Natural killer cell treated with Interleukin-12 subunit alpha and Interleukin-12 subunit beta and Interleukin-15 and Interleukin-18, amount 100 ng/mL, for 72 hours (primary cell): ENCODE measurements around the gene TCOF1. TPM values are rescaled to one million over a fixed set of nuclear protein-coding genes. Genes with fewer than 3 reads are reported as not detected.
A peak's percentile ranks its signal among the peaks of the same experiment; 100 is the strongest.

ENCODE experiments used
- ATAC-seq, 2 donors: fragments of 150-1000 bp; cut with Tn5 transposase in 1 of 2; sonication (Bioruptor Pico), chemical (Tn5 transposase) in 1 of 2; 2 replicates each; pipeline ENCODE4 v1.10.0; 2021
- DNase-seq: peaks from one replicate; pipeline ENCODE4 v3.0.0; 2022; ENCODE audit warnings: low spot score
- H3K27ac Mint-ChIP-seq, 2 donors: 1 replicate in 1 of 2; 2 replicates in 1 of 2; pipeline ENCODE4 v1.8.0; 2022; ENCODE audit warnings: mixed read lengths in 2 of 2, mild to moderate bottlenecking in 1 of 2, moderate library complexity in 1 of 2
- H3K27me3 Mint-ChIP-seq, 2 donors: 1 replicate in 1 of 2; 2 replicates in 1 of 2; pipeline ENCODE4 v1.8.0; 2022; ENCODE audit warnings: mixed read lengths in 2 of 2
- H3K36me3 Mint-ChIP-seq: one replicate; pipeline ENCODE4 v1.8.0; 2022; ENCODE audit warnings: mixed read lengths
- H3K4me1 Mint-ChIP-seq, 2 donors: 1 replicate in 1 of 2; 2 replicates in 1 of 2; pipeline ENCODE4 v1.8.0; 2022; ENCODE audit warnings: low read depth in 2 of 2, mixed read lengths in 2 of 2, mild to moderate bottlenecking in 1 of 2
- H3K4me3 Mint-ChIP-seq: one replicate; pipeline ENCODE4 v1.8.0; 2022; ENCODE audit warnings: mixed read lengths
- H3K9me3 Mint-ChIP-seq: 2 replicates; pipeline ENCODE4 v1.8.0; 2022; ENCODE audit warnings: mixed read lengths
- total RNA-seq, 2 donors: library from RNA; stranded (reverse); gene quantifications; one replicate each; pipeline ENCODE4 v1.2.3, GENCODE V29; 2022

The TCOF1 gene
- total RNA-seq, 2 donors from 2014 or later = 70.0 to 140 TPM

DNA sequence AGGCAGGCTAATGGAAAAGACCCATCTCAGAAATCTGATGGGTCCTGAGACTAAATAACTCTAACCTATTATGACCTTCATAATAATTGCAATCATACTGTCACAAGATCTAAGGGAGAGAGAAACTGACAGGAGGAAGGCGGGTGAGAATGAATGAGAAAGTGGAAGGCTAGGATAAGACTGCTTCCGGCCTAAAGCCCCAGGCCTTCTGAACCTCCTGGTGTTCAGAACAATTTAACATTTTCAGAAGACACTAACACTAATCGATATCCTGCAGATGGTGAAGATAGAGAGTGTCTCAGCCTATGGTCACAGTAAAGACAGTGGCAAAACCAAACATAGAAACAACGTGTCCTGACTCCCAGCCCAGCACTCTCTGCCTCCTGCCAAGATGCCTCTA lies 90.8 kb downstream of the TCOF1 start:
- DNase-seq (no peak), ATAC-seq (no peak)
- Mint-ChIP-seq H3K4me3 (peak overlapping the region; percentile 91), H3K27me3 (no peaks in the 10 kb centered on the region), H3K27ac (peak overlapping the region; percentile 95 to 97), H3K4me1 (peaks cover 24 to 36% of the 10 kb centered on the region in 2 donors), H3K9me3 (no peaks in the 10 kb centered on the region), H3K36me3 (peaks cover 39% of the 10 kb centered on the region)

DNA sequence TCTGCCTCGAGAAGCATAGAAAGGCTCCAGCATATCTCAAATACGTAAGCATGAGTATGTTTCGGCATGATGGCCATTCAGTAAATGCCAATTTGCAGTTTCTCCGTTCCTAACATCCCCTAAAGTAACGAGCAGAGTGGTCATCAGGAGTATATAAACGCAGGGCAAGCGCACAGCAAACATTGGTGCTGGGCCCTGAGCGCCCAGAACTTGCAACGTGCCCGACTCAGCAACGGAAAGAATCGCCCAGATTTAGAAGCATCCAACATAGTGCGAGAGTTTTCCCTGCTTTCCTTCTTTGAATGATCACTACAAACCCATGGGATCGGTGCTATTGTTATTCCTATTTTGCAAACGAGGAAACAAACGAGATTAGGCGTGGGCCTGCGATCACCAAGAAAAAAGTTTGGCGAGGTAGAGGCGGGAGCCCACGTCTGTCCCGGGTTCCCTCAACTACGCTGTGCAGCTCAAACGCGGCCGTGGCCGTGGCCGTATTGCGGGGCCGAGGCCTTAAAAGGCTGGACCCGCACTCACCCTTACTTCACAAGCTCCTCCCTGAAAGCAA lies 91.5 kb downstream of the TCOF1 start:
- Mint-ChIP-seq H3K4me3 (peak overlapping the region; percentile 91), H3K4me1 (peaks cover 24 to 32% of the 10 kb centered on the region in 2 donors), H3K9me3 (no peaks in the 10 kb centered on the region), H3K36me3 (peaks cover 32% of the 10 kb centered on the region), H3K27ac (peak overlapping the region; percentile 95 to 97), H3K27me3 (no peaks in the 10 kb centered on the region)
- ATAC-seq (peak; percentile 47 to 61), DNase-seq (no peak)

Other genes with a start within 250 kb of the TCOF1 start
- gene PDGFRB, start 201.9 kb upstream of the TCOF1 start, total RNA-seq = 1 to 10 TPM; 4.4 to 9.0 TPM
- not detected for gene CDX1, start 190.9 kb upstream of the TCOF1 start, total RNA-seq
- gene SLC6A7, start 167.6 kb upstream of the TCOF1 start, total RNA-seq = not detected
- not detected for gene CAMK2A, start 67.9 kb upstream of the TCOF1 start, total RNA-seq
- not detected for gene ARSI, start 54.8 kb upstream of the TCOF1 start, total RNA-seq
- 100 to 1,000 TPM; 767 to 771 TPM for gene CD74, start 55.2 kb downstream of the TCOF1 start, total RNA-seq
- gene RPS14, start 92.0 kb downstream of the TCOF1 start, total RNA-seq = 1,000 to 10,000 TPM; 1,429 to 1,580 TPM
- 1 to 10 TPM; 4.0 to 7.8 TPM for gene NDST1, start 150.4 kb downstream of the TCOF1 start, total RNA-seq